NCI-H187 treated with DMSO at 0.1 percent for 48 hours (cell line): ENCODE measurements around the gene UBL4B.

ENCODE experiments used
- DNase-seq: peaks from one replicate; lab custom pipeline; 2025; lab: John Stamatoyannopoulos, UW

Gene UBL4B

GRCh38 chr1:110155878-110156522 is 43.8 kb downstream of the UBL4B start:
- DNase-seq, result no peak

DNA sequence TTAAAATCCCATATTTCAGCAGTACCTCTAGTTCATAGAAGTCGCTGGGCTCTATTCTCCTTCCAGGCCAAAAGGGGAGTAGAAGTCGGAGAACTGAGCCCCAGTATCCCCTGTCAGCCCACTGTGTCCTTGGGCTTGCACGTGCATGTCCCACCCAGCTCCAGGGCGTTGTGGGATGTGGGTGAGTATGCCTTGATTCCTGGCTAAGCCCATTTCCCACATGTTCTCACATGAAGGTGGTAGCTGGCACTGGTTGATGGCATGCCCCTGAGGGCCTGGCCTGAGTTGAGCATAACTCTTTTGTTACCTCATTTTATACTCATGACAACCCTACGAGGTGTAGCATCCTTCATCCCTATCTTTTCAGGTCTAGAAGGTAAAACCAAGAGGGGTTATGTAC is 46.0 kb downstream of the UBL4B start:
- DNase-seq, result no peak

DNA sequence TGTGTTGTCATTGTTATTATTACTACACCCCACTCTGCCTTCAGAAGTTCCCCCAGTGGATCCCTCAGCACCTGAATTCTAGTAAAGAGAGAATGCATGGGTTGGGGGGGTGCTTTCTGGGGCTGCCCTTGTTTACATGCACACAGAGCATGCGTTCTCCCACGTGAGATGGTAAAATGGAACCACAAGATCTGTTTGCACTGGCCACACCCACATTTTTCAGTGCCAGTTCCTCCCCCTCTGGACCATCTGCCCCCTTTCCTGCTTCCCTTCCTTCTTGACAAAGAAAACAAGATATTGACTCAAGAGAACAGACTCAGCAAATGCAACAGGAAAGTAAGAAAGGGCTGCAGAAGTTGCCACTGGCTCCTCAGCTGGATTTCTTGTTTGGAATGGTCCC is 46.9 kb downstream of the UBL4B start:
- no peak for DNase-seq

DNA sequence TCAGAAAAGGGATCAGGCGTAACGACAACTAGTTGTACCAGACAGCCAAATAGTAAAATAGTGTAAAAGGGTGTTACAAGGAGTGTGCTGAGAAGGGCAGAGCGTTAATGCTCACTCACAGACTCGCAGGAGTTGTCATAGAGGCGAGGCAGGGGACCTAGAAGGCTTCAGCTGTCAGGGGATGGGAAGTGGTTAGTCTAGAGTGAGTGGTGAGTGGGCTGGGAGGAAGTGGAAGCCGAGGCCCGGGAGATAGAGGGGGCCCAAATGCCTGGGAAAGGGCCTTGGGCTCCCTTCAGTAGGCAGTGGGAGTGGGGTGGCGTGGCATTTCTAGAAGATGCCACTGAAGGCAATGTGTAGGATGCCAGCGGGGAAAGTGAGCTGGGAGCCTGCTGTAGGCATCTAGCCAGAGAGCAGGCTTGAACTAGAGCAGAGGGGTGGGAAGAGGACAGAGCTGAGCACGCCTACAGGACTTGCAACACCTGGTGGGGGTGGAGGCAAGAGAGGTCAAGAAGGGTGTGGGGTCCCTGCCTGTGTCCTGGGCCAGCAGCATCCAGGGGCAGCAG is 48.4 kb downstream of the UBL4B start:
- no peak for DNase-seq

GRCh38 chr1:110161165-110161564 is 48.9 kb downstream of the UBL4B start:
- no peak for DNase-seq

GRCh38 chr1:110161849-110162248 is 49.6 kb downstream of the UBL4B start:
- DNase-seq, result no peak
